Measurements from ENCODE around the gene SLC12A8. TPM values are rescaled to one million over a fixed set of nuclear protein-coding genes. Genes with fewer than 3 reads are reported as not detected.

SLC12A8 gene
- total RNA-seq, 4 donors from 2014 or later, result 5.4 to 10.5 (median 6.8) TPM

DNA sequence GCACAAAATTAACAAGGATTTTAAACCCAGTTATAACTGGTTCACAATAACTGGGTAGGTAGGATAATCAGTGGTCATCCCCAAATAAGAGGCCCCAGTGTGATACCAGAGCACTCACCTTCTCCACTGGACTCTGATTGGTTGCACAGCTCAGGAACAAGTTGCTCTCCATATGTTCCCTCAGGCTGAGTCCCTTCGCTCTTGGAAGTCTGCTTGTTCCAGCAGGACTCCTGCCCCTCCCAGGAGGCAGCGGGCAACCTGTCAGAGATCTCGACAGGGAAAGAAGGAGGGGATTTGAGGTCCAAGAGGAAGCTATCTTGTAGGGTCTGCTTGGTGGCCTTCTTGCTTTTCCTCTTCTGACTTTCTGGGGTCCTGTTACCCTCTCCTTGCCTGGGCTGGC, 105.2 kb downstream of the SLC12A8 start:
- no peak overlapping the region for H3K4me3 ChIP-seq
- H3K27ac ChIP-seq, result peak overlapping the region in 1 of 4 donors; percentile 24
- intact Hi-C loops (cut with DNase I; ENCODE audit: low total_unique reads) (no loop called here), in situ Hi-C loops (cut with MboI; ENCODE audit: low pct_ligation_motif_present in 1 of 4, low pct_unique_long_range_greater_than_20kb in 1 of 4, low sequenced_read_pairs in 3 of 4) (no loop called here)
- no peak for TF ChIP-seq POLR2A (IDR thresholded peaks at IDR 0.05)
- no peak for TF ChIP-seq POLR2AphosphoS5 (IDR thresholded peaks at IDR 0.05)
- TF ChIP-seq EP300 (IDR thresholded peaks at IDR 0.05; ENCODE audit: low read depth), result no peak
- TF ChIP-seq, protein P1, sequence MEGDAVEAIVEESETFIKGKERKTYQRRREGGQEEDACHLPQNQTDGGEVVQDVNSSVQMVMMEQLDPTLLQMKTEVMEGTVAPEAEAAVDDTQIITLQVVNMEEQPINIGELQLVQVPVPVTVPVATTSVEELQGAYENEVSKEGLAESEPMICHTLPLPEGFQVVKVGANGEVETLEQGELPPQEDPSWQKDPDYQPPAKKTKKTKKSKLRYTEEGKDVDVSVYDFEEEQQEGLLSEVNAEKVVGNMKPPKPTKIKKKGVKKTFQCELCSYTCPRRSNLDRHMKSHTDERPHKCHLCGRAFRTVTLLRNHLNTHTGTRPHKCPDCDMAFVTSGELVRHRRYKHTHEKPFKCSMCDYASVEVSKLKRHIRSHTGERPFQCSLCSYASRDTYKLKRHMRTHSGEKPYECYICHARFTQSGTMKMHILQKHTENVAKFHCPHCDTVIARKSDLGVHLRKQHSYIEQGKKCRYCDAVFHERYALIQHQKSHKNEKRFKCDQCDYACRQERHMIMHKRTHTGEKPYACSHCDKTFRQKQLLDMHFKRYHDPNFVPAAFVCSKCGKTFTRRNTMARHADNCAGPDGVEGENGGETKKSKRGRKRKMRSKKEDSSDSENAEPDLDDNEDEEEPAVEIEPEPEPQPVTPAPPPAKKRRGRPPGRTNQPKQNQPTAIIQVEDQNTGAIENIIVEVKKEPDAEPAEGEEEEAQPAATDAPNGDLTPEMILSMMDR (IDR thresholded peaks at IDR 0.05), result no peak
- H3K9me3 ChIP-seq, result no peaks in the 10 kb centered on the region
- H3K36me3 ChIP-seq, result no peaks in the 10 kb centered on the region
- H3K27me3 ChIP-seq, result no peaks in the 10 kb centered on the region
- H3K4me1 ChIP-seq, result peaks cover 0 to 7% (median 0%) of the 10 kb centered on the region in 4 donors
- no peak for DNase-seq
- 97 to 100% methylated on average over 3 of the region's 3 CpGs for WGBS, 2 donors (ENCODE audit: low coverage in 1 of 2)

DNA sequence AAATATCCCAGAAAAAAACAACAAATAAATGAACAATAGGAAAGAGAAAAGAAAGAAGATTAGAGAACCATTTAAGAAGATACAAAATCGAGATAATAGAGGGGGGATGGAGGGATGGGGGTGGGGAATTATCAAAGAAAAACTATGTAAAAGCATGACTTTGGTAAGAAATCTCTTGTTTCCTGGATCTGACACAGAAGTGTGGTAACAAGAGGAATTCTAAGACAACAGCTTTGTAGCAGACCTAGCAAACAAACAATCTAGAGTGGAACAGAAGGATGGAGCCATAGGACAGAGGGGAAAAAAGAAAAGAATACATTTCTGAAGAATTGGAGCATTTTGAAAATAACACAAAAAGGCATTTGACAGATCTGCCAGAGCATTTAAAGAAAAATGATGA, 107.4 kb downstream of the SLC12A8 start:
- DNase-seq, result no peak
- Histone ChIP-seq H3K9me3 (no peaks in the 10 kb centered on the region), H3K4me1 (peaks cover 0 to 3% (median 0%) of the 10 kb centered on the region in 4 donors), H3K4me3 (no peak overlapping the region), H3K27ac (no peak overlapping the region), H3K27me3 (no peaks in the 10 kb centered on the region), H3K36me3 (no peaks in the 10 kb centered on the region)
- in situ Hi-C loops (cut with MboI; ENCODE audit: low pct_ligation_motif_present in 1 of 4, low pct_unique_long_range_greater_than_20kb in 1 of 4, low sequenced_read_pairs in 3 of 4), result no loop called here
- intact Hi-C loops (cut with DNase I; ENCODE audit: low total_unique reads), result no loop called here
- TF ChIP-seq POLR2AphosphoS5 (IDR thresholded peaks at IDR 0.05) (no peak), EP300 (IDR thresholded peaks at IDR 0.05; ENCODE audit: low read depth) (no peak), POLR2A (IDR thresholded peaks at IDR 0.05) (no peak)
- TF ChIP-seq, protein P1 (IDR thresholded peaks at IDR 0.05), result no peak
- WGBS, 2 donors (ENCODE audit: low coverage in 1 of 2), result 69 to 83% methylated on average over 1 of the region's 1 CpG

DNA sequence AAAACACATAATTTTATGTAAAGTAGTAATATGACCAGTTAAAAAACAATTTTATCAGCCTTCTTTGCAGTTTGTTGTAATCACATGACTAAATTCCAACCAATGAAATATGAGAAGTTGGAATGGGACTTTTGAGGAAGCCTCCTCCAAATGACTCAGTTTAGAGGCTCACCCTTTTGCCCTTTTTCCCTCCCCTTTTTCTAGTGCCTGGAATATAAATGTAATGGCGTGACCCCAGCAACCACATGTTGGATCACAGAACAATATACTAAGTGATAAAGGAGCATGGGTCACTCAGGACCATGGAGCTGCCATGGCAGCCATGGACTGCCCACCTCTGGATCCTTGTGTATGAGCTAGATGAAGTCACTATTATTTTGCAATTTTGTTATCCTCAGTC, 107.9 kb downstream of the SLC12A8 start:
- intact Hi-C loops (cut with DNase I; ENCODE audit: low total_unique reads), result no loop called here
- TF ChIP-seq EP300 (IDR thresholded peaks at IDR 0.05; ENCODE audit: low read depth) (no peak), POLR2AphosphoS5 (IDR thresholded peaks at IDR 0.05) (no peak), POLR2A (IDR thresholded peaks at IDR 0.05) (no peak)
- TF ChIP-seq, protein P1 (IDR thresholded peaks at IDR 0.05), result no peak
- 97% methylated on average over 1 of the region's 1 CpG; no CpG with 5 or more reads in 1 of the 2 donors for WGBS, 2 donors (ENCODE audit: low coverage in 1 of 2)

DNA sequence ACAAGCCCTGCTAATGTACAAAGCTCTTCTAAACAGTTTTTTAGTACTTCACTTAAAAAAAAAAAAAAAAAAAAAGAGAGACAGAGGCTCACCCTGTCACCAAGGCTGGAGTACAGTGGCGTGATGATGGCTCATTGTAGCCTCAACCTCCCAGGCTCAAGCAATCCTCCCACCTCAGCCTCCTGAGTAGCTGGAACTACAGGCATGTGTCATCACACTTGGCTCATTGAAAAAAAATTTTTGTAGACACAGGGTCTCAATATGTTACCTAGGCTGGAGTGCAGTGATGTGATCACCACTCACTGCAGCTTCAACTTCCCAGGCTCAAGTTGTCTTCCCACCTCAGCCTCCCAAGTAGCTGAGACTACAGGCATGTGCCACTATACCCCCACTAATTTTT, 109.1 kb downstream of the SLC12A8 start:
- DNase-seq, result no peak
- Histone ChIP-seq H3K27ac (no peak overlapping the region), H3K27me3 (no peaks in the 10 kb centered on the region), H3K4me3 (no peak overlapping the region), H3K9me3 (no peaks in the 10 kb centered on the region), H3K36me3 (no peaks in the 10 kb centered on the region), H3K4me1 (peaks cover 0 to 1% (median 0%) of the 10 kb centered on the region in 4 donors)
- in situ Hi-C loops (cut with MboI; ENCODE audit: low pct_ligation_motif_present in 1 of 4, low pct_unique_long_range_greater_than_20kb in 1 of 4, low sequenced_read_pairs in 3 of 4) (no loop called here), intact Hi-C loops (cut with DNase I; ENCODE audit: low total_unique reads) (no loop called here)
- 90% methylated on average over 1 of the region's 1 CpG; no CpG with 5 or more reads in 1 of the 2 donors for WGBS, 2 donors (ENCODE audit: low coverage in 1 of 2)
- no peak for TF ChIP-seq POLR2AphosphoS5 (IDR thresholded peaks at IDR 0.05)
- TF ChIP-seq POLR2A (IDR thresholded peaks at IDR 0.05), result no peak
- TF ChIP-seq EP300 (IDR thresholded peaks at IDR 0.05; ENCODE audit: low read depth), result no peak
- TF ChIP-seq, protein P1 (IDR thresholded peaks at IDR 0.05), result no peak

More for the DNA sequence above, 107.9 kb downstream of the SLC12A8 start:
- Histone ChIP-seq H3K27me3 (no peaks in the 10 kb centered on the region), H3K27ac (no peak overlapping the region), H3K4me3 (no peak overlapping the region), H3K9me3 (no peaks in the 10 kb centered on the region), H3K36me3 (no peaks in the 10 kb centered on the region), H3K4me1 (peaks cover 0 to 3% (median 0%) of the 10 kb centered on the region in 4 donors)
- DNase-seq, result no peak
- in situ Hi-C loops (cut with MboI; ENCODE audit: low pct_ligation_motif_present in 1 of 4, low pct_unique_long_range_greater_than_20kb in 1 of 4, low sequenced_read_pairs in 3 of 4), result no loop called here
